HepG2 (cell line): ENCODE measurements around the gene RIOK2. TPM values are rescaled to one million over a fixed set of nuclear protein-coding genes. Genes with fewer than 3 reads are reported as not detected.
"Not testable (repeated sequence)": the region's sequence is repeated elsewhere in the genome, so short reads cannot be mapped to it uniquely, and the experiment has no call there.

ENCODE experiments used
- ATAC-seq: fragments of 200-7000 bp; cut with Tn5 transposase; 3 replicates; pipeline ENCODE4 v1.9.1; 2020; ENCODE audit warnings: mild to moderate bottlenecking, moderate library complexity
- BruUV-seq: library from RNA; stranded (reverse); fragments of 400-500 nt; replicated peaks from 2 replicates; lab custom pipeline; 2021; lab: Mats Ljungman, UMichigan
- CTCF ChIA-PET: fragments of 300-600 bp; formaldehyde crosslinking; extraction: SDS; loops from one replicate; lab custom pipeline; 2021; ENCODE audit warnings: low total read pairs, inconsistent platforms, low intra/inter-chr PET ratio; lab: Yijun Ruan, JAX
- POLR2A ChIA-PET: fragments of 350-600 bp; sonication (Branson Sonifier 250); formaldehyde crosslinking; loops from one replicate; lab custom pipeline; 2020; ENCODE audit warnings: antibody characterized with exemption, inconsistent platforms; lab: Yijun Ruan, JAX
- DNase-seq: peaks from one replicate; pipeline ENCODE4 v3.0.0-alpha.2; 2015; ENCODE audit warnings: low spot score
- FAIRE-seq: peaks from 3 replicates; lab custom pipeline; 2011; peaks lifted over from hg19 to GRCh38; lab: Jason Lieb, UNC
- H2AFZ ChIP-seq: one replicate; pipeline ENCODE4 v1.6.1; 2011; ENCODE audit warnings: low read length, inconsistent platforms
- H3K27ac ChIP-seq: fragments of 300-600 bp; 3 replicates; pipeline ENCODE4 v1.8.0; 2011; ENCODE audit warnings: mixed run types, mild to moderate bottlenecking, mixed read lengths, low read length, inconsistent platforms; ENCODE audit not compliant: insufficient read depth; ENCODE audit errors: extremely low read length
- H3K27me3 ChIP-seq, 2 experiments: fragments of 200-600 bp in 1 of 2; 2 replicates in 1 of 2; 3 replicates in 1 of 2; pipeline versions ENCODE4 v1.6.0 to v1.8.0; 2011; ENCODE audit warnings: low read length in 2 of 2, mild to moderate bottlenecking in 2 of 2, moderate library complexity in 2 of 2, inconsistent platforms in 1 of 2; ENCODE audit not compliant: insufficient read depth in 2 of 2, control insufficient read depth in 1 of 2
- H3K36me3 ChIP-seq, 2 experiments: fragments of 200-600 bp in 1 of 2; replicated peaks in 1 of 2; 2 replicates in 1 of 2; 3 replicates in 1 of 2; pipeline versions ENCODE4 v1.5.1 to v1.8.0; 2011; ENCODE audit warnings: low read length in 2 of 2, inconsistent platforms in 1 of 2; ENCODE audit not compliant: insufficient read depth in 2 of 2, control insufficient read depth in 1 of 2
- H3K4me1 ChIP-seq: 2 replicates; pipeline ENCODE4 v1.5.1; 2012; ENCODE audit warnings: low read length, inconsistent platforms; ENCODE audit not compliant: insufficient read depth
- H3K4me2 ChIP-seq: 2 replicates; pipeline ENCODE4 v1.6.0; 2011; ENCODE audit warnings: low read depth, low read length, inconsistent platforms
- H3K4me3 ChIP-seq, 3 experiments: fragments of 200-600 bp in 1 of 3; sonication (generic), shearing (Covaris generic) in 1 of 3; replicated peaks in 1 of 3; 2 replicates each; pipeline ENCODE4 v1.5.1; 2011 to 2016; ENCODE audit warnings: low read length in 3 of 3, inconsistent platforms in 2 of 3, low read depth in 2 of 3, mild to moderate bottlenecking in 2 of 3, control low read depth in 1 of 3, mixed read lengths in 1 of 3; ENCODE audit not compliant: insufficient read depth in 1 of 3
- H3K79me2 ChIP-seq: one replicate; pipeline ENCODE4 v1.6.1; 2011; ENCODE audit warnings: low read length, inconsistent platforms; ENCODE audit not compliant: insufficient read depth
- H3K9ac ChIP-seq: 2 replicates; pipeline ENCODE4 v1.6.0; 2011; ENCODE audit warnings: mild to moderate bottlenecking, low read depth, low read length, inconsistent platforms; ENCODE audit not compliant: insufficient read depth
- H3K9me3 ChIP-seq: 2 replicates; pipeline ENCODE4 v1.5.1; 2012; ENCODE audit warnings: mild to moderate bottlenecking, low read length
- H4K20me1 ChIP-seq: 2 replicates; pipeline ENCODE4 v1.6.0; 2011; ENCODE audit warnings: inconsistent platforms, mild to moderate bottlenecking, low read length, moderate library complexity; ENCODE audit not compliant: insufficient read depth
- JUNB ChIP-seq: sonication (generic); formaldehyde crosslinking; IDR thresholded peaks from 2 replicates; pipeline ENCODE4 v1.8.0; 2022; ENCODE audit warnings: missing genetic modification reagents, mild to moderate bottlenecking, borderline replicate concordance
- TARDBP ChIP-seq: sonication (generic); formaldehyde crosslinking; IDR thresholded peaks from 2 replicates; pipeline ENCODE4 v1.8.0; 2022; ENCODE audit warnings: mild to moderate bottlenecking, missing genetic modification reagents
- WGBS: methylation state at CpG from one replicate; pipeline ENCODE4 v1.1.6; 2017; ENCODE audit warnings: low lambda C conversion rate; 5-methylcytosine and 5-hydroxymethylcytosine counted together
- in situ Hi-C: cut with HindIII; loops from 2 replicates; pipeline ENCODE4 v1.10.0; 2017; ENCODE audit warnings: low pct_unique_long_range_greater_than_20kb; ENCODE audit not compliant: extremely low pct_ligation_motif_present
- intact Hi-C: fragments of 100-400 bp; cut with micrococcal nuclease; formaldehyde crosslinking; loops from one replicate; pipeline ENCODE4 v1.10.0; 2022; ENCODE audit not compliant: unreplicated experiment
- polyA plus RNA-seq, 8 experiments: library from polyadenylated mRNA; depleted of rRNA in 3 of 8; stranded (reverse) in 7 of 8; unstranded in 1 of 8; fragments of >200 nt; fragmentation: Illumina TruSeq in 4 of 8; extraction: Trizol in 4 of 8; gene quantifications; 2 replicates each; pipeline versions ENCODE4 v1.2.1 to v1.2.3, GENCODE V29; 2011 to 2016; ENCODE audit warnings: low read depth in 4 of 8, missing spikeins in 1 of 8, mixed read lengths in 1 of 8; ENCODE audit not compliant: insufficient read depth in 1 of 8
- total RNA-seq, 5 experiments: library from RNA; depleted of rRNA; stranded (reverse); fragments of >200 nt; fragmentation: Illumina TruSeq; extraction: Trizol; gene quantifications; 2 replicates each; pipeline ENCODE4 v1.2.3, GENCODE V29; 2016; ENCODE audit warnings: low read depth in 1 of 5
- TF ChIP-seq, protein P1 (sequence below): sonication (generic); formaldehyde crosslinking; IDR thresholded peaks from 2 replicates; pipeline ENCODE4 v1.8.1; 2023; ENCODE audit warnings: mild to moderate bottlenecking, inconsistent platforms, moderate library complexity, missing genetic modification reagents, borderline replicate concordance

Gene RIOK2
- total and polyA plus RNA-seq, 2 of the 13 experiments (the other 11 are each of a cell fraction or from before 2014, with no cell fraction given) = 8.1 to 46.6 TPM

DNA sequence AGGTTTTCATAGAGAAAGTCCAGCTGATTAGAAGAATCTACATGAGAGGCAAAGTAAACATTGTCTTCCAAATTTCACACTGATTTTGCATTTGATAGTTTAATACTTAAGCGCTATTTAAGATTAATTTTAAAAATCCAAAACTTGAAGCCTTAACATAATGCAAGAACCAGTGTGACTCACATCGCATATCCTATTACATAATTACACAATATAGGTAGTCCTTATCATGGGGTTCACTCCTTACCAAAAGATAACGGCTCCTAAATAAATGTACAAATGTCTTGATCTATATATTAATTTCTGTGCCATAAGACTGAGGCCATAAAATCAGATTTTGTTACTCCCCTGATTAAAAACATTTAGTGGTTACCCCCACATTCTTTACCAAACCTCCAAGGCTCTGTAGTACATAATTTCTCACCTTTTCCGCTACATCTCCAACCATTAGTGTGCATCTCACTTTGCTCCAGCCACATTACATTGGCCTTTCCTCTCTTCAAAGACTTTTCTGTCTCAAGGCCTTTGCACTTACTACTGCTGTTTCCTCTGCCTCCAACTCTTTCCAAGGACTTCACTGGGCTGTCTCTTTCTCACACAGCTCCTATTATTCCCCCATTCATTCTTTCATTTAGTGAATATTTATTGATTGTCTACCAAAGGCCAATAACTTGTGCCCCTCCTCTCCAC, 1.0 kb downstream of the RIOK2 start:
- intact Hi-C loops = loop anchor here (2.0 to 5.0 kb wide), 2 partner anchors 375 to 1591 kb away; partner anchors contain the start of genes ERAP1 and RGMB
- WGBS = 67% methylated on average over 4 of the region's 4 CpGs
- no peaks in the 10 kb centered on the region for H3K9me3 ChIP-seq
- POLR2A ChIA-PET = interaction anchor here (0.7 to 1.1 kb wide), 2 partner anchors 352 to 374 kb away, joined by 3 to 4 read pairs; partner anchors contain the start of gene ERAP1
- peak overlapping the region; percentile 88 for H3K4me2 ChIP-seq
- BruUV-seq = no TSS peak
- no peak for FAIRE-seq
- H3K4me1 ChIP-seq = peaks cover 42% of the 10 kb centered on the region
- CTCF ChIA-PET = no interaction called here
- peak overlapping the region; percentile 85 to 99 (median 89) for H3K4me3 ChIP-seq
- no peak overlapping the region for H2AFZ ChIP-seq
- in situ Hi-C loops = no loop called here
- DNase-seq = no peak
- H3K79me2 ChIP-seq = peaks cover 28% of the 10 kb centered on the region
- no peaks in the 10 kb centered on the region; a peak in 1 of 5 replicates for H3K27me3 ChIP-seq
- H3K9ac ChIP-seq = peak overlapping the region; percentile 94
- TF ChIP-seq JUNB (CRISPR knock-in tag) (0 out of 2 replicates have a peak, but pooled peaks have one; percentile 36), TARDBP (CRISPR knock-in tag) (0 out of 2 replicates have a peak, but pooled peaks have one; percentile 26)
- TF ChIP-seq, protein P1, sequence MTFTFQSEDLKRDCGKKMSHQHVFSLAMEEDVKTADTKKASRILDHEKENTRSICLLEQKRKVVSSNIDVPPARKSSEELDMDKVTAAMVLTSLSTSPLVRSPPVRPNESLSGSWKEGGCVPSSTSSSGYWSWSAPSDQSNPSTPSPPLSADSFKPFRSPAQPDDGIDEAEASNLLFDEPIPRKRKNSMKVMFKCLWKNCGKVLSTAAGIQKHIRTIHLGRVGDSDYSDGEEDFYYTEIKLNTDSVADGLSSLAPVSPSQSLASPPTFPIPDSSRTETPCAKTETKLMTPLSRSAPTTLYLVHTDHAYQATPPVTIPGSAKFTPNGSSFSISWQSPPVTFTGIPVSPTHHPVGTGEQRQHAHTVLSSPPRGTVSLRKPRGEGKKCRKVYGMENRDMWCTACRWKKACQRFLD (CRISPR knock-in tag) = no peak
- H3K27ac ChIP-seq = peak overlapping the region; percentile 97
- 0 out of 2 replicates have a peak, but pooled peaks cover 7% of the 10 kb centered on the region for H4K20me1 ChIP-seq
- no peak for ATAC-seq
- peaks cover 7 to 26% of the 10 kb centered on the region in 2 experiments; a peak in 3 of 5 replicates for H3K36me3 ChIP-seq

DNA sequence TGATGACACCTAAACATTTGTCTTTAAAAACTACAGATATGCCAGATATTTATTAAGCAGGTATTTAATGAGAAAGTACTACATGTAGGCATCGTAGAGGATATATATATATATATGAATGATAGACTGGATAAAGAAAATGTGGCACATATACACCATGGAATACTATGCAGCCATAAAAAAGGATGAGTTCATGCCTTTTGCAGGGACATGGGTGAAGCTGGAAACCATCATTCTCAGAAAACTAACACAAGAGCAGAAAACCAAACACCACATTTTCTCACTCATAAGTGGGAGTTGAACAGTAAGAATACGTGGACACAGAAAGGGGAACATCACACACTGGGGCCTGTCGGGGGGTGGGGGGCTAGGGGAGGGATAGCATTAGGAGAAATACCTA, 3.6 kb downstream of the RIOK2 start:
- intact Hi-C loops, H3K4me2 ChIP-seq, DNase-seq, H2AFZ ChIP-seq, BruUV-seq, H3K27ac ChIP-seq, POLR2A ChIA-PET, in situ Hi-C loops, H3K27me3 ChIP-seq, H3K9ac ChIP-seq, H3K9me3 ChIP-seq, CTCF ChIA-PET, H3K4me3 ChIP-seq, H4K20me1 ChIP-seq, ATAC-seq, FAIRE-seq: not testable (repeated sequence)
- Histone ChIP-seq H3K79me2 (peaks cover 28% of the 10 kb centered on the region), H3K36me3 (peaks cover 10 to 44% of the 10 kb centered on the region in 2 experiments; a peak in 3 of 5 replicates), H3K4me1 (peaks cover 27% of the 10 kb centered on the region)
- WGBS = 63% methylated on average over 3 of the region's 3 CpGs
